Activated naive CD8-positive, alpha-beta T cell treated with anti-CD3 and anti-CD28 coated beads, Interleukin-2, amount 50 U/mL, for 16 hours (primary cell): ENCODE measurements around the gene ZP3.
"Not testable (repeated sequence)": the region's sequence is repeated elsewhere in the genome, so short reads cannot be mapped to it uniquely, and the experiment has no call there.

Experiments
- DNase-seq: peaks from one replicate; pipeline ENCODE4 v3.0.0-alpha.2; 2020; ENCODE audit warnings: low read depth, low spot score

Gene ZP3

GRCh38 chr7:76424413-76425111 lies at the start of gene ZP3:
TSS of gene ZP3 (plus strand) at chr7:76424950. CDS start at chr7:76424965, 15 bp downstream.
- no peak for DNase-seq

- no peak for DNase-seq
Measured at GRCh38 chr7:76375251-76375650, 49.5 kb upstream of the ZP3 start.

GRCh38 chr7:76377186-76377918 lies 47.4 kb upstream of the ZP3 start:
- DNase-seq, result no peak

- no peak for DNase-seq
Measured at GRCh38 chr7:76380623-76380966, 44.2 kb upstream of the ZP3 start.

- no peak for DNase-seq
Measured at GRCh38 chr7:76381814-76382213, 42.9 kb upstream of the ZP3 start.

- DNase-seq, result no peak
Measured at GRCh38 chr7:76383089-76383944, 41.4 kb upstream of the ZP3 start.

- DNase-seq, result no peak
Measured at GRCh38 chr7:76386691-76387260, 38.0 kb upstream of the ZP3 start.

GRCh38 chr7:76387789-76388188 lies 37.0 kb upstream of the ZP3 start:
- not testable (repeated sequence) for DNase-seq

GRCh38 chr7:76390092-76390491 lies 34.7 kb upstream of the ZP3 start:
- no peak for DNase-seq

GRCh38 chr7:76392531-76393115 lies 32.1 kb upstream of the ZP3 start:
- no peak for DNase-seq

- peak; percentile 77 for DNase-seq
Measured at GRCh38 chr7:76393116-76394031, 31.4 kb upstream of the ZP3 start.

GRCh38 chr7:76394957-76395356 lies 29.8 kb upstream of the ZP3 start:
- no peak for DNase-seq

- not testable (repeated sequence) for DNase-seq
Measured at GRCh38 chr7:76395605-76395964, 29.2 kb upstream of the ZP3 start.

- DNase-seq, result no peak
Measured at GRCh38 chr7:76395965-76396726, 28.6 kb upstream of the ZP3 start.

GRCh38 chr7:76396864-76397263 lies 27.9 kb upstream of the ZP3 start:
- no peak for DNase-seq

GRCh38 chr7:76397409-76398183 lies 27.2 kb upstream of the ZP3 start:
- DNase-seq, result peak; percentile 71

GRCh38 chr7:76400248-76400647 lies 24.5 kb upstream of the ZP3 start:
- no peak for DNase-seq

GRCh38 chr7:76403097-76403496 lies 21.7 kb upstream of the ZP3 start:
- DNase-seq, result not testable (repeated sequence)
